Gastrocnemius medialis (tissue), 4 donors: ENCODE data around the gene FAM153A. TPM values are rescaled to one million over a fixed set of nuclear protein-coding genes. Genes with fewer than 3 reads are reported as not detected.
"Not testable (repeated sequence)": the region's sequence is repeated elsewhere in the genome, so short reads cannot be mapped to it uniquely, and the experiment has no call there.

Source experiments
- ATAC-seq, 2 donors: fragments of 150-250 bp; one replicate each; pipeline ENCODE4 v1.9.1; 2016
- DNase-seq, 2 donors: peaks; one replicate each; pipeline ENCODE4 v3.0.0-alpha.2; 2019
- H3K27ac ChIP-seq, 4 donors: fragments of 200-600 bp; sonication (generic); 1 replicate in 1 of 4; 2 replicates in 3 of 4; pipeline ENCODE4 v1.5.1; 2016 to 2018; ENCODE audit warnings: mild to moderate bottlenecking in 2 of 4, moderate library complexity in 1 of 4
- H3K27me3 ChIP-seq, 3 donors: fragments of 200-600 bp; sonication (generic) in 2 of 3; 1 replicate in 1 of 3; 2 replicates in 2 of 3; pipeline versions ENCODE4 v1.5.1 to v1.6.0; 2016 to 2019; ENCODE audit warnings: mild to moderate bottlenecking in 1 of 3, moderate library complexity in 1 of 3
- H3K36me3 ChIP-seq, 2 donors: fragments of 200-600 bp; sonication (generic) in 1 of 2; one replicate each; pipeline ENCODE4 v1.5.1; 2017 to 2018
- H3K4me1 ChIP-seq, 2 donors: fragments of 200-600 bp; sonication (generic) in 1 of 2; one replicate each; pipeline ENCODE4 v1.5.1; 2016 to 2017; ENCODE audit warnings: mild to moderate bottlenecking in 2 of 2
- H3K4me3 ChIP-seq, 4 donors: fragments of 200-600 bp; sonication (generic) in 3 of 4; 1 replicate in 1 of 4; 2 replicates in 3 of 4; pipeline ENCODE4 v1.5.1; 2016 to 2019; ENCODE audit warnings: mild to moderate bottlenecking in 2 of 4
- H3K9me3 ChIP-seq, 3 donors: fragments of 200-600 bp; sonication (generic) in 2 of 3; 1 replicate in 1 of 3; 2 replicates in 2 of 3; pipeline ENCODE4 v1.5.1; 2016 to 2019
- in situ Hi-C, 4 donors: fragments of 200-750 bp; cut with MboI; loops; one replicate each; pipeline versions ENCODE4 v1.15.0 to v1.8.0; 2017; ENCODE audit warnings: low sequenced_read_pairs in 4 of 4
- intact Hi-C: fragments of 100-400 bp; cut with DNase I; formaldehyde crosslinking; loops from one replicate; pipeline ENCODE4 v1.15.1; 2023; ENCODE audit warnings: low total_unique reads
- total RNA-seq, 4 donors: library from RNA; depleted of rRNA; stranded (reverse); fragments of >200 nt; gene quantifications; one replicate each; pipeline versions ENCODE4 v1.1.0 to v1.2.3, GENCODE V29; 2016

Gene FAM153A
- total RNA-seq, 4 donors from 2014 or later: 0.61 TPM; not detected in 3

DNA sequence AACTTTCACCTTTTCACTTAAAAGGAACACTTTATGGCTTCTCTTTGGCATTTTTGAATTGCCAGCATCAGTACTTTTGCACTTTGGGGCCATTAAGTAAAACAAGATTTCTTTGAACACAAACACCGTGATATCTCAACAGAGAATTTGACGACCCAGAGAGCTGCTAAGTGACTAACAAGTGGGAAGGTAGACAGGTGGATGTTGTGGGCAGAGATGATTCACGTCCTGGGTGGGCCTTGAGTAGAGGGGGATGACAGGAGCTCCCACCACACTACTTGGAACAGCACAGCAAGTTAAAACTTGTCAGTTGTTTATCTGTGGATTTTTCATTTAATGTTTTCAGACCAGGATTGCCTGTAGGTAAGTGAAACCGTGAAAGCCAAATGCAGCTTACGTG is 18.7 kb upstream of the FAM153A start:
- H3K27me3 ChIP-seq, H3K4me1 ChIP-seq, in situ Hi-C loops, H3K4me3 ChIP-seq, H3K36me3 ChIP-seq, H3K27ac ChIP-seq, H3K9me3 ChIP-seq, intact Hi-C loops, ATAC-seq, DNase-seq: not testable (repeated sequence)

DNA sequence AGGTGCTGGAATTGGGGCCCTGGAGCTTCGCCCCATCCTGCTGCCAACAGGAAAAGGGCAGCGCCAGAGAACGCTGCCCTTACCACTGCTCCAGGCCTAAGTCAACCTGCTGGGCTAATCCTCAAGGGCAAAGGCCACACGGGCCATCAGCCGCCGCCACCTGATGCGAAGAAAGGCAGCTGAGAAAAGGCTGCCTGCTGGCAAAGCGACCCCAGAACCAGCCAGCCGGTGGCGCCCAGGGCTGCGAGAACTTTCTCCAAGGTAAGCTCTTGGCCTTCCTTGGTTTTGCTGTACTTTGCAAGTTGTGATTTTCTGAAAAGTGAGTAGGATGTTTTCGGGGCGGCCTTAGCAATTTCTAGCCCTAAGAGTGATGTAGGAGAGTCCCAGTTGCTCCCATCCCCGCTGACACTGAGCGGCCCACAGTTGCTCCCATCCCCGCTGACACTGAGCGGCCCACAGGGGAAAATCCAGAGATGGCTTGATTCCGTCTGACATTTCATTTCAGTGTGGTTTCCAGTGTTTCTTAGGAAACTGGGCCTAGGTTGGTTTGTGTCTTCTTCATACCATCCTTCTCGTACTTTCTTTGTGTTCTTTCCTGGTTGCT is 15.6 kb upstream of the FAM153A start:
- H3K9me3 ChIP-seq, intact Hi-C loops, H3K4me1 ChIP-seq, H3K36me3 ChIP-seq, DNase-seq, ATAC-seq, H3K27me3 ChIP-seq, in situ Hi-C loops, H3K4me3 ChIP-seq, H3K27ac ChIP-seq: not testable (repeated sequence)

DNA sequence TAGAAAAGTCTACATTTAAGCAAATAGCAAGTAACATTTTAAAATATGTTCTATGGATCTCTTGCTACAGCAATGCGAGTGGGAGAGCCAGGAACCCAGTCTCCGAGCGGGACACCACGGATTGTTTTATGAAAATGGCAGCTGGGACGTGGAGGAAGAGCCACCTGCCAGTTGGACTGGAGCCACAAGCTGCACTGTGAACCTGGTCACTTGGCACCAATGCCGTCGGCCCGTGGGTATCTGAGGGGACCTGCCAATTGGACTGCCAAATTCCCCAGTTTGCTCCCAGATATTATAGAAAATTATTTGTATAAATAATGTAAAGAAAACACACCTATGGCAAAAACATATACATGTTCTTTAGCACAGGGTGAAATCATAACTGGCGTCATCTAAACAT is 10.6 kb upstream of the FAM153A start:
- in situ Hi-C loops, H3K27me3 ChIP-seq, intact Hi-C loops, H3K36me3 ChIP-seq, H3K4me3 ChIP-seq, ATAC-seq, H3K27ac ChIP-seq, H3K4me1 ChIP-seq, H3K9me3 ChIP-seq, DNase-seq: not testable (repeated sequence)

DNA sequence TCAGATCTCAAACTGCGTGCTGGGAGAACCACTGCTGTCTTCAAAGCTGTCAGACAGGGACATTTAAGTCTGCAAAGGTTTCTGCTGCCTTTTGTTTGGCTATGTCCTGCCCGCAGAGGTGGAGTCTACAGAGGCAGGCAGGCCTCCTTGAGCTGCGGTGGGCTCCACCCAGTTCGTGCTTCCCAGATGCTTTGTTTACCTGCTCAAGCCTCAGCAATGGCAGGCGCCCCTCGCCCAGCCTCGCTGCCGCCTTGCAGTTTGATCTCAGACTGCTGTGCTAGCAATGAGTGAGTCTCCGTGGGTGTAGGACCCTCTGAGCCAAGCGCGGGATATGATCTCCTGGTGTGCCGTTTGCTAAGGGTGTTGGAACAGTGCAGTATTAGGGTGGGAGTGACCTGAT is 8.9 kb upstream of the FAM153A start:
- H3K9me3 ChIP-seq, ATAC-seq: not testable (repeated sequence)

DNA sequence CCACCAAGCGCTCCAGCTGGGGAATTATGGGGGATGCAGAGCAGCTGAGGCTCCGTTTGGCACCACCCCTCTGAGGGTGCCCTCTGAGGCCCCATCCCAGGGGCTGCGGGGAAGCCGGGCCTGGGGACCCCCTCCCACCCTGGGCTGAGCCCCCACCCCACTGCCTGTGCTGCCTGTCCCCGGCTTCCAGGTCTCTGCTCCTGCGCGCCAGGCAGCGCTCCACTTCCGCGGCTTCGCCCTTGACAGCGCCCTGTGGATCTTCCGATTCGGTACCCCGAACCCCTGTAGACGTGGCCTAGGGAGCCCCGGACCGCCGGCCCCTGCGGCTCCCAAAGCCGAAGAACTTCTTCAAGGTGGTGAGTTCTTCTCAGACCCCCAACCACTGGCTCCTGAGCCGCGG is 530 bp downstream of the FAM153A start:
- H3K4me3 ChIP-seq, ATAC-seq, H3K27ac ChIP-seq, H3K9me3 ChIP-seq, H3K4me1 ChIP-seq, H3K27me3 ChIP-seq, in situ Hi-C loops, H3K36me3 ChIP-seq, DNase-seq, intact Hi-C loops: not testable (repeated sequence)

More for the DNA sequence above, 8.9 kb upstream of the FAM153A start:
- H3K27me3 ChIP-seq, in situ Hi-C loops, DNase-seq, H3K27ac ChIP-seq, H3K4me1 ChIP-seq, intact Hi-C loops, H3K36me3 ChIP-seq, H3K4me3 ChIP-seq: not testable (repeated sequence)

DNA sequence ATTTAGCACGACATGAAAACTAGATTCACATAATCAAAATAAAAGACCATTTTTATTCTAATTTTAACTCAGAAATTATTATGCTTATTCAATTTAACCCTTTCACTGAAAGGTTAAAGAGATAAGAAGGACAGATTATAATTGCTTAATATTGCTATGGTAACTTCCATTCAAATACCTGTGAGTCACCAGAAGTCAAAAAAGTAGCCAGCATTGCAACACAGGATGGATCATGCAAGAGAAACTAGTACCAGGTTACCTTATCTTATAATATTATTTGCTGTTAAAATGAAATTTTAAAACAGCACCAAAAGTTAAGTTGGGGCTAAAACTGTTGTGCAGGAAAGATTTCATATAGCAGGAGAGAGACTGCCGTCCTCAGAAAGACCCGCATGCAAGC is 11.5 kb downstream of the FAM153A start:
- DNase-seq, intact Hi-C loops, H3K27ac ChIP-seq, H3K36me3 ChIP-seq, in situ Hi-C loops, H3K4me1 ChIP-seq, H3K27me3 ChIP-seq, ATAC-seq, H3K4me3 ChIP-seq, H3K9me3 ChIP-seq: not testable (repeated sequence)

DNA sequence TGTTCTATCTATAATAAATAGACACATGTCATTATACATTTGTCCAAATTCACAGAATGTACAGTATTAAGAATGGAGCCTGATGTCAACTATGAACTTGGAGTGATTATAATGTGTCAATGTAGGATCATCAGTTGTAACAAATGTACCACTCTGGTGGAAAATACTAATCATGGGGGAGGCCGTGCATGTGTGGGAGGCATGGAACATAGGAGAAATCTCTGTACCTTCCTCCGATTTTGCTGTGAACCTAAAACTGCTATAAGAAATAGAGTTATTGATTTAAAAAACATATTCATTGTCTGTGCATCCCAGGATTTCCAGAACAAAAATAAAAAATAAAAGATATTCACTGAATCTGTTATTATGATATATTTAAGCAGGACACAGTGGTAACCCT is 12.1 kb downstream of the FAM153A start:
- H3K4me3 ChIP-seq, H3K9me3 ChIP-seq, H3K27ac ChIP-seq, in situ Hi-C loops, intact Hi-C loops, DNase-seq, ATAC-seq, H3K4me1 ChIP-seq, H3K27me3 ChIP-seq, H3K36me3 ChIP-seq: not testable (repeated sequence)

DNA sequence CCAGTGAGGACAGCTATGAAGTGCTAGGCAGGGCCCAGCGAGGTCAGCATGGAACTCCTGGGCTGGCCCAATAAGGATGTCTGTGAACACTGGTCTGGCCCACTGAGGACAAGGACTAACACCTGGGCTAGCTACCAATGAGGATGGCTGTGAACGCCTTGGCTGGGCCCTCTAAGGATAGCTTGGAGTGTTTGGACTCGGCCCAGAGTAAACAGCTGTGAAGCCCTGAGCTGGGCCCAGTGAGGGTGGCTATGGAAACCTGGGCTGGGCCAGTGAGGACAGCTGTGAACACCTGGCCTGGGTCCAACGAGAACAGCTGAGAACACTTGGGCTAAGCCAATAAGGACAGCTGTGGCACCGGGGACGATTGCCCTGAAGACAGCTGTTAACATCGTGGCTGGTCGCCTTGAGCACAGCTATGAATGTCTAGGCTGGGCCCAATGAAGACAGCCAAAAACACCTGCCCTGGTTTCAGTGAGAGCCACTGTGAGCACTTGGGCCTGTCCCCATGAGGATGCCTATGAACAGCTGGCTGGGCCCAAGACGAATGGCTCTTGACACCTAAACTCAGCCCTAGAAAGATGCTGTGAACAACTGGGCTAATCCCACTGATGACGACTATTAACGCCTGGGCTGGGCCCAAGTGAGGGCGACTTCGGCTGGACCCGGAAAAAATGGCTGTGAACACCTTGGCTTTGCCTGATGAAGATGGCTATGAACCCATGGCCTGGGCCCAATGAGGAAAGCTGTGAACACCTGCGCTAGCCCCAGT is 18.8 kb downstream of the FAM153A start:
- in situ Hi-C loops, ATAC-seq: not testable (repeated sequence)

DNA sequence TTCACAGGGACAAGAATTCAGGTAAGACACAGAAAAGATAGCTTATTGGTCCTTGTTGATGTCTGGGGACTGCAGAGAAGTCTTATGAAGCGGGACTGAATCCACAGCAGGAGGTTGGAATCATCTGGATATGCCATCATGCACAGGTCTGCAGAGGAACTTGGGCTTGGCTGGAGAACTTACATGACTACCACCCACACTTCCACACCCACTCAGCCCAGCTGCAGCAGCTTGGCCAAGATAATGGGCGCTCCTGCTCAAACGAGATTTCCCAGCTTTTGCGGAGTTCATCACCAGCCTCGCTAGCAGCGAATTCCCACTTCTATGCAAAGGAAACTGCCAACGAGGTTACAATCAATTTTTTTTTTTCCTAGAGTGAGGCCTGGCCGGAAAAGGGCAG is 21.7 kb downstream of the FAM153A start:
- H3K4me3 ChIP-seq, in situ Hi-C loops, H3K36me3 ChIP-seq, H3K27ac ChIP-seq, H3K9me3 ChIP-seq, H3K27me3 ChIP-seq, DNase-seq, ATAC-seq, H3K4me1 ChIP-seq, intact Hi-C loops: not testable (repeated sequence)

More for the DNA sequence above, 18.8 kb downstream of the FAM153A start:
- H3K9me3 ChIP-seq, intact Hi-C loops, H3K4me1 ChIP-seq, DNase-seq, H3K27me3 ChIP-seq, H3K36me3 ChIP-seq, H3K27ac ChIP-seq, H3K4me3 ChIP-seq: not testable (repeated sequence)

DNA sequence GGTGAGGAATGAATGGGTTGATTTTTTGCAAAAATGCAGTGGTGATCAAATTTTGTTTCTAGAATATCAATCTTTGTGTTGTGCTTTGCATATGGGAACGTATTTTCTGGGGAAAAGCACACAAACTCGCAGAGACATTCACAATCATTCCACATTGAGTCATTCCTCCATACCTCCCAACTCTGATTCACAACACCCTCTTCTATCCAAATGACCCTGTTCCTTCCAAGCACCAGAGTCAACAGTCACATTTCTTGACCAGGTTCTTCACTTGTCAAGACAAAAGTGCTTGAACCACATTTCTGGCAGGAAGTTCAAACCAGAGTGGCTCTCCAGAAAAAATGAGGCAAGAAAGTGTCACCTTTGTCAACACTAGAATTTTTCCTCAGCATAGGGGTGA is 35.3 kb downstream of the FAM153A start:
- H3K27ac ChIP-seq, DNase-seq, H3K27me3 ChIP-seq, ATAC-seq, H3K4me3 ChIP-seq, H3K36me3 ChIP-seq, H3K4me1 ChIP-seq, H3K9me3 ChIP-seq, in situ Hi-C loops, intact Hi-C loops: not testable (repeated sequence)

DNA sequence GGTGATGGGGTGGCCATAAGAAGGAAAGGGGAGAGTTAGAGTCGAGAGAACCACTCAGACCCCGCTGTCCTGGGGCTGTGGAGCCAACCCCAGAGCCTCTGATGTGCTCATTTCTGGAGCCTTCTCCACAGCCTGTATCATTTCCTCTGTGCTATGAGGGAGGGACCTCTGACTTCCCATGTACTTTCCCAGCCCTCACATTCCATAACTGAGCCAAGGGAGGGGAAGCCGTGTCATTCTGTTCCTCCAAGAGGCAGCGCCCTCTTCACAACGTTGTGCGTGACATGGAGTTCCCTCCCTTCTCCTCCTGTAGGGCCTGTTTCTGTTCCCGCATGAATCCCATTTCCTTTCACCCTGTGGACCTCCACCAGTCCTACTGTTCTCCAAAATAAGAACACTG is 57.8 kb downstream of the FAM153A start:
- H3K4me1 ChIP-seq, H3K27me3 ChIP-seq, ATAC-seq, in situ Hi-C loops, DNase-seq, H3K27ac ChIP-seq, H3K36me3 ChIP-seq, intact Hi-C loops, H3K9me3 ChIP-seq, H3K4me3 ChIP-seq: not testable (repeated sequence)

DNA sequence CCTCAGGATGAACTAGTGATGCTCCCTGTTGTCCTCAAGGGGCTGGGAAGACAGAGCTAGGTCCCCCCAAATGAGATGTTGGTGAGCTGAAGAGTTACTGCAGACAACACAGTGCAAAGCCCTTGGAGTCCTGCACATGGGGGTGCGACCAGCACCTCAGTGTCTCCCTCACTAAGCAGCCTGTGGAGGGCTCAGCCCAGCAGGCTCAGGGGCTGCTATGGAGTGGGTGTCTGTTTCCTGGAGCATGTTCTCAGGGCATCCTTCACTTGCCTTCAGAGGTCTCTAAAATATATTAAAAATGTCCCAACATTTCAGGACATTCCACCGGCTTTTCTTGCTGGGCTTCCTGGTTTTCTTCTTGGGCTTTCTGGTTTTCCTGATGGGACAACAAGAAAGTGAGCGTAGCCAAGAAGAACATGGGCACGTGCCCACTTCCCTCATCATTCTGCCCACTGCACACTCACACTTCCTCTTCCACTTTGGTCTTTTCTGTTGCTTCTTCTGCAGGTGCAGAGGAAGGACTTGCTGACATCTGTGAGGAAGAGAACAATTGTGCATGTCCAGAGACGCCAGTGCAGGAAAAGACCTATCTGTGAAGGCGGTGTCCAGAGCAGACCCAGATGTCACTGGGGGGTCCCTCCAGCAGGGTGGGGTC is 58.7 kb downstream of the FAM153A start:
- intact Hi-C loops, DNase-seq, H3K27ac ChIP-seq, ATAC-seq, in situ Hi-C loops, H3K36me3 ChIP-seq, H3K27me3 ChIP-seq, H3K4me3 ChIP-seq, H3K9me3 ChIP-seq, H3K4me1 ChIP-seq: not testable (repeated sequence)
